Stomach (tissue), 9 donors: ENCODE results near the gene INSIG1. TPM values are rescaled to one million over a fixed set of nuclear protein-coding genes. Genes with fewer than 3 reads are reported as not detected.

Experiments
- DNase-seq, 2 donors: peaks; one replicate each; pipeline versions ENCODE4 v3.0.0 to v3.0.0-alpha.2; 2013 to 2019
- H3K27ac ChIP-seq, 5 donors: fragments of 200-600 bp in 4 of 5; sonication (generic) in 4 of 5; one replicate each; pipeline ENCODE4 v1.5.1; 2013 to 2019; ENCODE audit warnings: mild to moderate bottlenecking in 1 of 5, moderate library complexity in 1 of 5
- H3K27me3 ChIP-seq, 3 donors: fragments of 200-600 bp; sonication (generic); one replicate each; pipeline ENCODE4 v1.5.1; 2017 to 2019; ENCODE audit warnings: mixed run types in 1 of 3
- H3K36me3 ChIP-seq, 4 donors: fragments of 200-600 bp; sonication (generic); 1 replicate in 3 of 4; 2 replicates in 1 of 4; pipeline ENCODE4 v1.5.1; 2016 to 2019
- H3K4me1 ChIP-seq, 4 donors: fragments of 200-600 bp; sonication (generic); one replicate each; pipeline ENCODE4 v1.5.1; 2016 to 2019
- H3K4me3 ChIP-seq, 4 donors: fragments of 200-600 bp; sonication (generic) in 3 of 4; one replicate each; pipeline ENCODE4 v1.5.1; 2016 to 2019; ENCODE audit warnings: mild to moderate bottlenecking in 1 of 4
- H3K9me3 ChIP-seq, 4 donors: fragments of 200-600 bp; sonication (generic); one replicate each; pipeline ENCODE4 v1.5.1; 2016 to 2019
- CTCF ChIP-seq, 7 experiments: fragments of 450-650 bp in 4 of 7; fragments of 200-600 bp in 3 of 7; sonication (generic) in 3 of 7; IDR thresholded peaks; one replicate each; pipeline ENCODE4 v1.5.1; 2016 to 2019; ENCODE audit warnings: antibody characterized with exemption in 7 of 7, control low read depth in 2 of 7, mild to moderate bottlenecking in 1 of 7
- EP300 ChIP-seq: sonication (generic); formaldehyde crosslinking; IDR thresholded peaks from one replicate; pipeline ENCODE4 v1.6.1; 2017; ENCODE audit warnings: antibody characterized with exemption
- POLR2A ChIP-seq, 4 donors: fragments of 450-650 bp; IDR thresholded peaks; one replicate each; pipeline ENCODE4 v1.6.1; 2016; ENCODE audit warnings: antibody characterized with exemption in 4 of 4, control low read depth in 2 of 4, mild to moderate bottlenecking in 1 of 4, moderate library complexity in 1 of 4
- POLR2AphosphoS5 ChIP-seq, 3 donors: sonication (generic); formaldehyde crosslinking; IDR thresholded peaks; one replicate each; pipeline ENCODE4 v1.6.1; 2016; ENCODE audit warnings: antibody characterized with exemption in 3 of 3
- WGBS, 5 donors: extraction: QIAGEN DNeasy Blood & Tissue Kit in 3 of 5; methylation state at CpG; one replicate each; pipeline versions ENCODE4 v1.1.5 to v1.1.7; 2013 to 2018; 5-methylcytosine and 5-hydroxymethylcytosine counted together
- intact Hi-C: fragments of 100-400 bp; cut with DNase I; formaldehyde crosslinking; loops from one replicate; pipeline ENCODE4 v1.15.1; 2023; ENCODE audit warnings: low total_unique reads
- polyA plus RNA-seq, 3 donors: library from polyadenylated mRNA; stranded (reverse); fragments of 200-250 nt; gene quantifications; one replicate each; pipeline ENCODE4 v1.2.3, GENCODE V29; 2013
- total RNA-seq, 5 donors: library from RNA; depleted of rRNA; stranded (reverse); fragments of >200 nt; gene quantifications; one replicate each; pipeline versions ENCODE4 v1.1.0 to v1.2.3, GENCODE V29; 2014 to 2016
- donor health status: healthy with polysubstance abuse.
- donor health status: Bipolar disorder and iron deficiency.
- donor health status: healthy.

The INSIG1 gene
- total and polyA plus RNA-seq, 8 donors: 9.9 to 65.2 (median 34.2) TPM

- 33 to 49% (median 45%) methylated on average over 7 to 9 of the region's 9 CpGs for WGBS, 5 donors
- Histone ChIP-seq H3K4me3 (no peak overlapping the region), H3K9me3 (no peaks in the 10 kb centered on the region), H3K27me3 (peaks cover 0 to 55% (median 15%) of the 10 kb centered on the region in 3 donors), H3K36me3 (no peaks in the 10 kb centered on the region), H3K27ac (no peak overlapping the region), H3K4me1 (no peaks in the 10 kb centered on the region)
- no peak for DNase-seq
- intact Hi-C loops: no loop called here
- TF ChIP-seq POLR2AphosphoS5 (IDR thresholded peaks at IDR 0.05) (no peak), CTCF (IDR thresholded peaks at IDR 0.05) (no peak), EP300 (no peak), POLR2A (IDR thresholded peaks at IDR 0.05) (no peak)
Observed at GRCh38 chr7:155278921-155279320, 18.8 kb upstream of the INSIG1 start.

- 87 to 90% (median 89%) methylated on average over 14 of the region's 14 CpGs for WGBS, 5 donors
- Histone ChIP-seq H3K9me3 (no peaks in the 10 kb centered on the region), H3K4me1 (no peaks in the 10 kb centered on the region), H3K36me3 (no peaks in the 10 kb centered on the region), H3K27ac (no peak overlapping the region), H3K27me3 (peaks cover 0 to 60% (median 15%) of the 10 kb centered on the region in 3 donors), H3K4me3 (no peak overlapping the region)
- DNase-seq: no peak
- intact Hi-C loops: no loop called here
- TF ChIP-seq EP300 (no peak), POLR2A (IDR thresholded peaks at IDR 0.05) (no peak), CTCF (IDR thresholded peaks at IDR 0.05) (no peak), POLR2AphosphoS5 (IDR thresholded peaks at IDR 0.05) (no peak)
Observed at GRCh38 chr7:155279787-155280445, 17.8 kb upstream of the INSIG1 start.

DNA sequence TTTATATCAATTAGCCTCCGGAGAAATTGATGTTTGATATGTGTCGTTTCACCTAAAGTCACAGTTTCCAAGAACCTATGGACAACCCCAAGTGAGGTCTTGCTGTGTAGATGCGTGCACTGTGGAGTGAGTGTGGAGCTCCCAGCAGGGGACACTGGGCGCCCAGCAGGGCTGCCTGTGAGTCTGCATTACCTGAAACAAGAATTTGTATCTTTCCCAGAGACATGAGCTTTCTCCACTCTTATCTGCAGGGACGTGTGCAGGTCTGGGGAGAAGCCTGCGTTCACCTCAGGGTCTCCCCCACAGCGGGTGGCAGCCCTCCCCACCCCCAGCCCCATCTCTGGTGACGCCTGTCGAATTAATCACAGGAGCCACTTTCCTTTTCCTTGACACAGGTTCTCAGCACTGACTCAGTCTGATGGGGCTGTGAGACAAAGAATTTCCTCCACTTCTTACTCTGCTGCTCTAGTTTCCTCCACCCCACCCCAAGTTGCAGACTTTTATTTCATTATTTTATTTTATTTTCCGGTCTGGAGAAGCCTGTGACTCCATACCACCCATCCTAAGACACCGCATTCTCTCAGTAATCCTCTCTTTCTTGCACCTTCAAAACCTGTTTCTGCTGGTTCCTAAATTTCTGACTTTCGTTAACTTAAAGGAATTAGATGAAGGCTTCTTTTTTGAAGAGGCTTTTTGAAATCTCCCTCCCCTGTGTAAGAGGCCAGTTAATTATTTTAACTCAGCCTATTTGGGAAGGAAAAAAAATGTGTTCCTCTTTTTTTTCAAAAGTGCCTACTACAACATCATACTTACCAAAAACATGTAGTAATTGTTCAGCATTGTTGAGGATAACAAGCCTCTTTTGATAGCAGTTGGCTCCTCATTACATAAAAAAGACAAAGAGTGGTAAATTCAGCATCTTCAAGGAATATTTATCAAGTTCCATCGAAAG lies 17.0 kb upstream of the INSIG1 start:
- no peak overlapping the region for H3K27ac ChIP-seq
- intact Hi-C loops: no loop called here
- H3K9me3 ChIP-seq: no peaks in the 10 kb centered on the region
- H3K27me3 ChIP-seq: peaks cover 0 to 59% (median 15%) of the 10 kb centered on the region in 3 donors
- no peaks in the 10 kb centered on the region for H3K4me1 ChIP-seq
- no peaks in the 10 kb centered on the region for H3K36me3 ChIP-seq
- DNase-seq: no peak
- no peak for TF ChIP-seq EP300
- TF ChIP-seq POLR2AphosphoS5 (IDR thresholded peaks at IDR 0.05): no peak
- TF ChIP-seq POLR2A (IDR thresholded peaks at IDR 0.05): no peak
- TF ChIP-seq CTCF (IDR thresholded peaks at IDR 0.05): no peak
- WGBS, 5 donors: 59 to 71% (median 64%) methylated on average over 13 of the region's 13 CpGs
- H3K4me3 ChIP-seq: no peak overlapping the region

DNA sequence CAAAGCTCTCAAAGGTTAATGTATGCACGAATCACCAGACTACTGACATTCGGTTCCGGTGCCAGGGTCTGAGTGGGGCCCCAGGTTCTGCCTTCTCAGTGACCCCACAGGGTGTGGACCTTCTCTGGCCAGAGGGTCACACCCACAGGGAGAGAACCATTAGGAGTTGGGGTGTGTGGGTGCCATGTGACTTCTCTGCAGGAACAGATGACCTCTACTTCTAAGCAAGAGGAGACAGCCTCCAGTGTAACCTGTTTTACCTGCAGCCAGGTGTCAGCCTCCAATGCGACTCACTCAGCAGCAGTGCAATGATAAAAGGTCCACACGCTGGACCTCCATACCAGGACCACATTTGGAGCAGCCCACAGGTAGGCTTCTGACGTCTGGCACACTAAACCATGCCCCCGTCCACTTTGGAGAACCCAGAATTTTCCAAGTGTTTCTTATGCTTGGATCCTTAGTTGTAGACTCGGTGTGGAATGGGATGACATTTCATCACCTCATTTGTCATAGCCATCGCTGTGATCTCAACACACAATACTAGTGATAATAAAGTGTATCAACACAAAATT lies 16.2 kb upstream of the INSIG1 start:
- Histone ChIP-seq H3K4me1 (no peaks in the 10 kb centered on the region), H3K36me3 (no peaks in the 10 kb centered on the region), H3K9me3 (no peaks in the 10 kb centered on the region), H3K4me3 (no peak overlapping the region), H3K27ac (peak overlapping the region in 1 of 5 donors; percentile 27), H3K27me3 (peaks cover 0 to 51% (median 15%) of the 10 kb centered on the region in 3 donors)
- no peak for DNase-seq
- intact Hi-C loops: no loop called here
- TF ChIP-seq POLR2AphosphoS5 (IDR thresholded peaks at IDR 0.05) (no peak), EP300 (no peak), CTCF (IDR thresholded peaks at IDR 0.05) (no peak), POLR2A (IDR thresholded peaks at IDR 0.05) (no peak)
- 75 to 83% (median 76%) methylated on average over 9 of the region's 9 CpGs for WGBS, 5 donors
